ENCODE results near the gene CCDC190.
"Not testable (repeated sequence)": the region's sequence is repeated elsewhere in the genome, so short reads cannot be mapped to it uniquely, and the experiment has no call there.

Gene CCDC190

GRCh38 chr1:162823771-162824525 is 37.0 kb downstream of the CCDC190 start:
- no peak for DNase-seq

- no peak for DNase-seq
Measured at GRCh38 chr1:162823231-162823630, 37.7 kb downstream of the CCDC190 start.

GRCh38 chr1:162822391-162823200 is 38.4 kb downstream of the CCDC190 start:
- peak; percentile 78 for DNase-seq

- not testable (repeated sequence) for DNase-seq
Measured at GRCh38 chr1:162818666-162819065, 42.3 kb downstream of the CCDC190 start.

- not testable (repeated sequence) for DNase-seq
Measured at GRCh38 chr1:162818136-162818535, 42.8 kb downstream of the CCDC190 start.

GRCh38 chr1:162812357-162812756 is 48.6 kb downstream of the CCDC190 start:
- not testable (repeated sequence) for DNase-seq

- not testable (repeated sequence) for DNase-seq
Measured at GRCh38 chr1:162807503-162807902, 53.5 kb downstream of the CCDC190 start.

All from islet precursor cell (in vitro differentiated cells).